IMR-90 (cell line): ENCODE measurements around the gene ANKRD9. TPM values are rescaled to one million over a fixed set of nuclear protein-coding genes. Genes with fewer than 3 reads are reported as not detected.
"Not testable (repeated sequence)": the region's sequence is repeated elsewhere in the genome, so short reads cannot be mapped to it uniquely, and the experiment has no call there.

Experiments
- ATAC-seq: fragments of 200-7000 bp; cut with Tn5 transposase; 2 replicates; pipeline ENCODE4 v1.9.1; 2020; ENCODE audit warnings: low read depth, mild to moderate bottlenecking, moderate library complexity
- BruUV-seq: library from RNA; stranded (reverse); fragments of 400-500 nt; replicated peaks from 2 replicates; lab custom pipeline; 2021; lab: Mats Ljungman, UMichigan
- CTCF ChIA-PET: fragments of 300-600 bp; formaldehyde crosslinking; extraction: SDS; loops from one replicate; lab custom pipeline; 2021; ENCODE audit warnings: antibody characterized with exemption; lab: Yijun Ruan, JAX
- POLR2A ChIA-PET: fragments of 300-600 bp; sonication (Branson Sonifier 250); formaldehyde crosslinking; loops from one replicate; lab custom pipeline; 2022; ENCODE audit warnings: antibody characterized with exemption; ENCODE audit not compliant: unreplicated experiment; lab: Charles Lee
- DNase-seq: peaks from one replicate; pipeline ENCODE4 v3.0.0; 2013
- H2AFZ ChIP-seq: replicated peaks from 2 replicates; pipeline ENCODE3; 2013; ENCODE audit warnings: low read length, mild to moderate bottlenecking; ENCODE audit not compliant: poor library complexity
- H2AK5ac ChIP-seq: 2 replicates; pipeline ENCODE4 v1.6.1; 2013; ENCODE audit warnings: low read depth, low read length, inconsistent platforms
- H2AK9ac ChIP-seq: replicated peaks from 2 replicates; pipeline ENCODE3; 2013; ENCODE audit warnings: mild to moderate bottlenecking, low read depth, low read length, moderate library complexity; ENCODE audit not compliant: poor library complexity
- H2BK120ac ChIP-seq: 2 replicates; pipeline ENCODE4 v1.6.1; 2013; ENCODE audit warnings: low read depth, low read length, inconsistent platforms
- H2BK15ac ChIP-seq: 3 replicates; pipeline ENCODE4 v1.6.1; 2013; ENCODE audit warnings: low read depth, low read length, inconsistent platforms
- H2BK20ac ChIP-seq: 2 replicates; pipeline ENCODE4 v1.6.1; 2013; ENCODE audit warnings: low read depth, mild to moderate bottlenecking, inconsistent platforms, low read length, moderate library complexity
- H2BK5ac ChIP-seq: 2 replicates; pipeline ENCODE4 v1.6.1; 2013; ENCODE audit warnings: mild to moderate bottlenecking, low read depth, low read length, inconsistent platforms; ENCODE audit not compliant: poor library complexity, severe bottlenecking
- H3K14ac ChIP-seq: replicated peaks from 2 replicates; pipeline ENCODE4 v1.6.1; 2013; ENCODE audit warnings: low read depth, low read length, inconsistent platforms
- H3K18ac ChIP-seq: 2 replicates; pipeline ENCODE4 v1.6.1; 2013; ENCODE audit warnings: low read depth, low read length, control low read depth
- H3K23ac ChIP-seq: 2 replicates; pipeline ENCODE4 v1.6.1; 2013; ENCODE audit warnings: low read depth, low read length, inconsistent platforms
- H3K27ac ChIP-seq: 2 replicates; pipeline ENCODE4 v1.5.1; 2013; ENCODE audit warnings: mild to moderate bottlenecking, control low read depth, low read length; ENCODE audit not compliant: insufficient read depth
- H3K27me3 ChIP-seq: 2 replicates; pipeline ENCODE4 v1.6.1; 2013; ENCODE audit warnings: low read length; ENCODE audit not compliant: control insufficient read depth, insufficient read depth
- H3K36me3 ChIP-seq: 2 replicates; pipeline ENCODE4 v1.6.1; 2013; ENCODE audit warnings: low read length, mixed read lengths; ENCODE audit not compliant: control insufficient read depth, insufficient read depth
- H3K4ac ChIP-seq: 2 replicates; pipeline ENCODE4 v1.6.1; 2013; ENCODE audit warnings: low read depth, low read length, inconsistent platforms
- H3K4me1 ChIP-seq: 2 replicates; pipeline ENCODE4 v1.6.1; 2013; ENCODE audit warnings: low read length, mixed read lengths; ENCODE audit not compliant: control insufficient read depth, insufficient read depth
- H3K4me2 ChIP-seq: 2 replicates; pipeline ENCODE4 v1.6.1; 2013; ENCODE audit warnings: low read depth, mild to moderate bottlenecking, control low read depth, low read length, moderate library complexity
- H3K4me3 ChIP-seq: 2 replicates; pipeline ENCODE4 v1.5.1; 2013; ENCODE audit warnings: low read depth, mild to moderate bottlenecking, control low read depth, low read length, moderate library complexity; ENCODE audit not compliant: insufficient read depth
- H3K56ac ChIP-seq: 2 replicates; pipeline ENCODE4 v1.6.1; 2013; ENCODE audit warnings: low read length, inconsistent platforms; ENCODE audit not compliant: insufficient read depth; ENCODE audit errors: extremely low read depth
- H3K79me1 ChIP-seq, 2 experiments: 2 replicates each; pipeline ENCODE4 v1.6.1; 2013; ENCODE audit warnings: low read length in 2 of 2, inconsistent platforms in 1 of 2, low read depth in 1 of 2
- H3K9ac ChIP-seq: 2 replicates; pipeline ENCODE4 v1.6.1; 2013; ENCODE audit warnings: low read depth, low read length, control low read depth
- H3K9me1 ChIP-seq: 2 replicates; pipeline ENCODE4 v1.6.1; 2013; ENCODE audit warnings: low read length, inconsistent platforms; ENCODE audit not compliant: insufficient read depth
- H3K9me3 ChIP-seq: 2 replicates; pipeline ENCODE4 v1.6.1; 2013; ENCODE audit warnings: low read length; ENCODE audit not compliant: control insufficient read depth, insufficient read depth
- H4K20me1 ChIP-seq: 2 replicates; pipeline ENCODE4 v1.6.1; 2013; ENCODE audit warnings: low read length, inconsistent platforms; ENCODE audit not compliant: insufficient read depth
- H4K5ac ChIP-seq: 2 replicates; pipeline ENCODE4 v1.6.1; 2013; ENCODE audit warnings: mild to moderate bottlenecking, low read depth, low read length, control low read depth
- H4K8ac ChIP-seq, 2 experiments: 2 replicates each; pipeline ENCODE4 v1.6.1; 2013; ENCODE audit warnings: low read depth in 2 of 2, low read length in 2 of 2, control low read depth in 1 of 2, inconsistent platforms in 1 of 2
- H4K91ac ChIP-seq: 2 replicates; pipeline ENCODE4 v1.6.1; 2013; ENCODE audit warnings: low read depth, low read length, inconsistent platforms; ENCODE audit not compliant: insufficient read depth
- WGBS, 2 experiments: methylation state at CpG; one replicate each; pipeline versions ENCODE4 v1.1.5 to v1.1.7; 2013; ENCODE audit warnings: missing lambda C conversion rate in 2 of 2; ENCODE audit not compliant: insufficient read length in 1 of 2; ENCODE audit errors: extremely low coverage in 2 of 2; 5-methylcytosine and 5-hydroxymethylcytosine counted together
- dilution Hi-C: fragments of 300-500 bp; cut with HindIII; formaldehyde crosslinking; loops from one replicate; pipeline ENCODE4 v1.14.3; 2018; ENCODE audit warnings: low sequenced_read_pairs; ENCODE audit not compliant: unreplicated experiment
- in situ Hi-C: fragments of 300-500 bp; cut with MboI; formaldehyde crosslinking; loops from 3 replicates; pipeline ENCODE4 v1.14.3; 2019; ENCODE audit warnings: low sequenced_read_pairs, inconsistent platforms, mixed read lengths
- intact Hi-C: fragments of 100-400 bp; cut with micrococcal nuclease; formaldehyde crosslinking; loops from 2 replicates; pipeline ENCODE4 v1.10.0; 2022
- polyA plus RNA-seq, 3 experiments: library from polyadenylated mRNA; depleted of rRNA; stranded (reverse); fragments of >200 nt; gene quantifications; 2 replicates each; pipeline ENCODE4 v1.2.3, GENCODE V29; 2012; ENCODE audit warnings: low replicate concordance in 1 of 3
- total RNA-seq: library from RNA; depleted of rRNA; stranded (reverse); fragments of >200 nt; gene quantifications from 2 replicates; pipeline ENCODE4 v1.2.3, GENCODE V29; 2012

The ANKRD9 gene
- total and polyA plus RNA-seq, 2 of the 4 experiments (the other 2 are of a cell fraction) = 3.9 to 15.7 TPM

- H3K9me3 ChIP-seq = not testable (repeated sequence)
These were observed 10.1 kb upstream of the ANKRD9 start for GRCh38 chr14:102519709-102520108.

More at GRCh38 chr14:102519709-102520108, 10.1 kb upstream of the ANKRD9 start:
- H3K27ac ChIP-seq, H3K9ac ChIP-seq, H2AFZ ChIP-seq, H2AK5ac ChIP-seq, H3K56ac ChIP-seq, BruUV-seq, H3K18ac ChIP-seq, H3K27me3 ChIP-seq, H4K20me1 ChIP-seq, H3K36me3 ChIP-seq, H2BK5ac ChIP-seq, H2BK120ac ChIP-seq, H4K91ac ChIP-seq, H4K8ac ChIP-seq, H3K9me1 ChIP-seq, H4K5ac ChIP-seq, H3K4me3 ChIP-seq, ATAC-seq, DNase-seq, H3K23ac ChIP-seq, H2BK20ac ChIP-seq, H3K14ac ChIP-seq, H3K79me1 ChIP-seq, dilution Hi-C loops, H3K4me2 ChIP-seq, CTCF ChIA-PET, H2BK15ac ChIP-seq, H3K4me1 ChIP-seq, H3K4ac ChIP-seq, POLR2A ChIA-PET, H2AK9ac ChIP-seq: not testable (repeated sequence)
- no CpG with 5 or more reads among the region's 5 CpGs for WGBS, 2 experiments
- in situ Hi-C loops (loop anchor here (5.0 kb wide), 1 partner anchor 77 kb away; no protein-coding TSS in a partner anchor), intact Hi-C loops (loop anchor here (5.0 kb wide), 1 partner anchor 398 kb away; no protein-coding TSS in a partner anchor)
